Breast epithelium (tissue), 3 donors: Measurements from ENCODE around the gene SERPINA1.
"Not testable (repeated sequence)": the region's sequence is repeated elsewhere in the genome, so short reads cannot be mapped to it uniquely, and the experiment has no call there.

Experiments used
- CTCF ChIP-seq, 3 donors: fragments of 450-650 bp; IDR thresholded peaks; one replicate each; pipeline ENCODE4 v1.5.1; 2016 to 2017; ENCODE audit warnings: antibody characterized with exemption in 3 of 3, mild to moderate bottlenecking in 3 of 3, moderate library complexity in 3 of 3
- POLR2A ChIP-seq: fragments of 450-650 bp; IDR thresholded peaks from one replicate; pipeline ENCODE4 v1.6.1; 2016; ENCODE audit warnings: antibody characterized with exemption, mild to moderate bottlenecking, moderate library complexity
- POLR2AphosphoS5 ChIP-seq, 3 donors: sonication (generic); formaldehyde crosslinking; IDR thresholded peaks; one replicate each; pipeline ENCODE4 v1.6.1; 2017; ENCODE audit warnings: antibody characterized with exemption in 3 of 3

GRCh38 chr14:94354190-94354589, 34.2 kb downstream of the SERPINA1 start:
- TF ChIP-seq POLR2AphosphoS5 (IDR thresholded peaks at IDR 0.05); CTCF (IDR thresholded peaks at IDR 0.05); POLR2A: not testable (repeated sequence)
